GM21717 (cell line): ENCODE data around the gene CLTA.
"Not testable (repeated sequence)": the region's sequence is repeated elsewhere in the genome, so short reads cannot be mapped to it uniquely, and the experiment has no call there.

ENCODE experiments used
- ATAC-seq: cut with Tn5 transposase; IDR thresholded peaks from one replicate; pipeline ENCODE4 v1.9.1; 2021; ENCODE audit warnings: mild to moderate bottlenecking, moderate library complexity; ENCODE audit not compliant: unreplicated experiment

CLTA gene

GRCh38 chr9:36222449-36222848 is 31.7 kb downstream of the CLTA start:
- ATAC-seq: no peak

- no peak for ATAC-seq
Measured at GRCh38 chr9:36237230-36237629, 46.5 kb downstream of the CLTA start.

GRCh38 chr9:36239205-36239604 is 48.5 kb downstream of the CLTA start:
- ATAC-seq: not testable (repeated sequence)

GRCh38 chr9:36239675-36240074 is 49.0 kb downstream of the CLTA start:
- not testable (repeated sequence) for ATAC-seq

GRCh38 chr9:36245906-36246305 is 55.2 kb downstream of the CLTA start:
- ATAC-seq: no peak

- no peak for ATAC-seq
Measured at GRCh38 chr9:36247356-36247755, 56.6 kb downstream of the CLTA start.

- not testable (repeated sequence) for ATAC-seq
Measured at GRCh38 chr9:36248061-36248460, 57.3 kb downstream of the CLTA start.

- no peak for ATAC-seq
Measured at GRCh38 chr9:36249189-36249588, 58.5 kb downstream of the CLTA start.

GRCh38 chr9:36250079-36250478 is 59.4 kb downstream of the CLTA start:
- ATAC-seq: no peak

GRCh38 chr9:36251428-36251827 is 60.7 kb downstream of the CLTA start:
- ATAC-seq: no peak

- peak; percentile 90 for ATAC-seq
Measured at GRCh38 chr9:36258208-36258995, 67.7 kb downstream of the CLTA start, which contains the start of gene GNE. Gene GNE, minus strand, starts transcription at chr9:36258448. Its CDS starts 9,093 bp downstream, at chr9:36249355.

- no peak for ATAC-seq
Measured at GRCh38 chr9:36258996-36259533, 68.3 kb downstream of the CLTA start.
